Islet precursor cell (in vitro differentiated cells): Measurements from ENCODE around the gene CUEDC1.
"Not testable (repeated sequence)": the region's sequence is repeated elsewhere in the genome, so short reads cannot be mapped to it uniquely, and the experiment has no call there.

ENCODE experiments used
- DNase-seq: peaks from one replicate; pipeline ENCODE4 v3.0.0-alpha.2; 2018

The CUEDC1 gene

GRCh38 chr17:57859601-57860413, 95.4 kb downstream of the CUEDC1 start:
- peak; percentile 58 for DNase-seq

- peak; percentile 71 for DNase-seq
These were observed 96.4 kb downstream of the CUEDC1 start for GRCh38 chr17:57858838-57859237.

GRCh38 chr17:57856792-57857620, 98.2 kb downstream of the CUEDC1 start:
- peak; percentile 46 for DNase-seq

- DNase-seq = peak; percentile 58
These were observed 99.7 kb downstream of the CUEDC1 start for GRCh38 chr17:57855391-57856035.

GRCh38 chr17:57853695-57854094, 101.5 kb downstream of the CUEDC1 start:
- DNase-seq = no peak

- DNase-seq = no peak
These were observed 102.3 kb downstream of the CUEDC1 start for GRCh38 chr17:57852955-57853328.

- peak; percentile 57 for DNase-seq
These were observed 102.9 kb downstream of the CUEDC1 start for GRCh38 chr17:57852092-57852954.

GRCh38 chr17:57849874-57850754, 105.1 kb downstream of the CUEDC1 start, which contains the start of gene MRPS23:
Gene MRPS23, minus strand, starts transcription at chr17:57850044. Its CDS starts 34 bp downstream, at chr17:57850010.
- DNase-seq = peak; percentile 100

- DNase-seq = no peak
These were observed 105.9 kb downstream of the CUEDC1 start for GRCh38 chr17:57849163-57849873.

GRCh38 chr17:57846056-57846945, 108.9 kb downstream of the CUEDC1 start:
- not testable (repeated sequence) for DNase-seq

GRCh38 chr17:57842280-57842679, 112.9 kb downstream of the CUEDC1 start:
- no peak for DNase-seq

- no peak for DNase-seq
These were observed 115.7 kb downstream of the CUEDC1 start for GRCh38 chr17:57839571-57839923.

- DNase-seq = no peak
These were observed 116.2 kb downstream of the CUEDC1 start for GRCh38 chr17:57838857-57839570.

GRCh38 chr17:57838453-57838852, 116.8 kb downstream of the CUEDC1 start:
- DNase-seq = no peak

- no peak for DNase-seq
These were observed 119.8 kb downstream of the CUEDC1 start for GRCh38 chr17:57835333-57835900.

GRCh38 chr17:57834146-57834741, 121.0 kb downstream of the CUEDC1 start:
- peak; percentile 73 for DNase-seq

- peak; percentile 90 for DNase-seq
These were observed 121.9 kb downstream of the CUEDC1 start for GRCh38 chr17:57833179-57833939.
